KMS-11 (cell line): ENCODE data around the gene TMPRSS13.
"Not testable (repeated sequence)": the region's sequence is repeated elsewhere in the genome, so short reads cannot be mapped to it uniquely, and the experiment has no call there.

ENCODE experiments used
- H2AFZ ChIP-seq: fragments of 200-600 bp; sonication (generic); 2 replicates; pipeline ENCODE4 v1.6.1; 2016; ENCODE audit warnings: antibody characterized with exemption, mixed run types, low read depth
- H3K27ac ChIP-seq: fragments of 200-600 bp; sonication (generic); 2 replicates; pipeline ENCODE4 v1.6.1; 2016; ENCODE audit warnings: mild to moderate bottlenecking, mixed run types
- H3K27me3 ChIP-seq: fragments of 200-600 bp; sonication (generic); 2 replicates; pipeline ENCODE4 v1.6.1; 2017; ENCODE audit warnings: mild to moderate bottlenecking, low read depth, mixed run types, moderate library complexity; ENCODE audit not compliant: insufficient read depth
- H3K36me3 ChIP-seq: fragments of 200-600 bp; sonication (generic); 2 replicates; pipeline ENCODE4 v1.6.1; 2017; ENCODE audit warnings: mild to moderate bottlenecking, mixed run types; ENCODE audit not compliant: insufficient read depth
- H3K4me1 ChIP-seq: fragments of 200-600 bp; sonication (generic); 2 replicates; pipeline ENCODE4 v1.6.1; 2016; ENCODE audit warnings: mild to moderate bottlenecking, low read depth, mixed run types; ENCODE audit not compliant: poor library complexity, severe bottlenecking
- H3K4me2 ChIP-seq: fragments of 200-600 bp; sonication (generic); 2 replicates; pipeline ENCODE4 v1.7.0; 2016; ENCODE audit warnings: mild to moderate bottlenecking, mixed run types
- H3K4me3 ChIP-seq: fragments of 200-600 bp; sonication (generic); IDR thresholded peaks from 2 replicates; pipeline ENCODE4 v1.6.1; 2017; ENCODE audit warnings: low read depth, low read length, mixed read lengths; ENCODE audit not compliant: insufficient read depth
- H3K79me2 ChIP-seq: fragments of 200-600 bp; sonication (generic); 2 replicates; pipeline ENCODE4 v1.6.1; 2016; ENCODE audit warnings: low read depth, mixed run types; ENCODE audit not compliant: insufficient read depth
- H3K9ac ChIP-seq: fragments of 200-600 bp; sonication (generic); 2 replicates; pipeline ENCODE4 v1.6.1; 2016; ENCODE audit warnings: mild to moderate bottlenecking, mixed run types
- H4K20me1 ChIP-seq: fragments of 200-600 bp; sonication (generic); 2 replicates; pipeline ENCODE4 v1.6.1; 2016; ENCODE audit warnings: mild to moderate bottlenecking, mixed run types; ENCODE audit not compliant: insufficient read depth
- CTCF ChIP-seq: fragments of 200-600 bp; sonication (generic); conservative IDR thresholded peaks from 2 replicates; pipeline ENCODE4 v1.6.1; 2017; ENCODE audit warnings: low read depth, mild to moderate bottlenecking, antibody characterized with exemption, low read length, moderate library complexity, mixed read lengths

The TMPRSS13 gene

GRCh38 chr11:117929916-117930570 lies 841 bp upstream of the TMPRSS13 start:
- no peaks in the 10 kb centered on the region for H3K27me3 ChIP-seq
- no peak for TF ChIP-seq CTCF
- H4K20me1 ChIP-seq, result no peaks in the 10 kb centered on the region
- H3K4me3 ChIP-seq, result no peak overlapping the region
- H3K79me2 ChIP-seq, result no peaks in the 10 kb centered on the region
- H3K36me3 ChIP-seq, result no peaks in the 10 kb centered on the region
- H2AFZ ChIP-seq, result no peak overlapping the region
- no peak overlapping the region for H3K4me2 ChIP-seq
- no peaks in the 10 kb centered on the region for H3K4me1 ChIP-seq
- H3K27ac ChIP-seq, result no peak overlapping the region
- H3K9ac ChIP-seq, result no peak overlapping the region

GRCh38 chr11:117928446-117929141 lies 608 bp downstream of the TMPRSS13 start:
- Histone ChIP-seq H3K36me3 (no peaks in the 10 kb centered on the region), H4K20me1 (no peaks in the 10 kb centered on the region), H3K4me1 (no peaks in the 10 kb centered on the region), H2AFZ (no peak overlapping the region), H3K9ac (no peak overlapping the region), H3K4me3 (no peak overlapping the region), H3K27me3 (no peaks in the 10 kb centered on the region), H3K27ac (no peak overlapping the region), H3K79me2 (no peaks in the 10 kb centered on the region), H3K4me2 (no peak overlapping the region)
- TF ChIP-seq CTCF, result no peak

- H3K27me3 ChIP-seq, result no peaks in the 10 kb centered on the region
- H4K20me1 ChIP-seq, result no peaks in the 10 kb centered on the region
- no peak for TF ChIP-seq CTCF
- H3K79me2 ChIP-seq, result no peaks in the 10 kb centered on the region
- H3K4me1 ChIP-seq, result no peaks in the 10 kb centered on the region
- no peak overlapping the region for H2AFZ ChIP-seq
- no peak overlapping the region for H3K27ac ChIP-seq
- no peak overlapping the region for H3K9ac ChIP-seq
- no peak overlapping the region for H3K4me3 ChIP-seq
- H3K4me2 ChIP-seq, result no peak overlapping the region
- H3K36me3 ChIP-seq, result no peaks in the 10 kb centered on the region
These were observed 1.3 kb downstream of the TMPRSS13 start for GRCh38 chr11:117927926-117928325.

- H3K4me1 ChIP-seq, H3K79me2 ChIP-seq, H3K27ac ChIP-seq, H3K36me3 ChIP-seq, H3K27me3 ChIP-seq, H2AFZ ChIP-seq, H3K4me3 ChIP-seq, H3K4me2 ChIP-seq, H4K20me1 ChIP-seq, H3K9ac ChIP-seq: not testable (repeated sequence)
These were observed 3.0 kb downstream of the TMPRSS13 start for GRCh38 chr11:117926166-117926565.
